PFSK-1 (cell line): ENCODE measurements around the gene PLEKHG4B.

ENCODE experiments used
- POLR2AphosphoS5 ChIP-seq: IDR thresholded peaks from 2 replicates; pipeline ENCODE4 v1.6.1; 2012; ENCODE audit warnings: low read depth, mild to moderate bottlenecking, control low read depth, low read length, moderate library complexity
- SIN3A ChIP-seq: IDR thresholded peaks from 2 replicates; pipeline ENCODE4 v1.6.1; 2012; ENCODE audit warnings: mild to moderate bottlenecking, low read length, moderate library complexity, borderline replicate concordance; ENCODE audit not compliant: insufficient read depth
- TAF1 ChIP-seq: IDR thresholded peaks from 2 replicates; pipeline ENCODE4 v1.6.1; 2012; ENCODE audit warnings: low read length, control low read depth, borderline replicate concordance; ENCODE audit not compliant: insufficient read depth

- no peak for TF ChIP-seq SIN3A
- no peak for TF ChIP-seq TAF1
- TF ChIP-seq POLR2AphosphoS5 = no peak
Observed at GRCh38 chr5:94113-94892, 2.3 kb downstream of the PLEKHG4B start.
